Tibial artery (tissue), 4 donors: Measurements from ENCODE around the gene CLUH.
A peak's percentile ranks its signal among the peaks of the same experiment; 100 is the strongest.
"Not testable (repeated sequence)": the region's sequence is repeated elsewhere in the genome, so short reads cannot be mapped to it uniquely, and the experiment has no call there.

Source experiments
- DNase-seq, 2 donors: peaks; one replicate each; pipeline ENCODE4 v3.0.0-alpha.2; 2019
- H3K27ac ChIP-seq, 2 donors: fragments of 200-600 bp; sonication (generic) in 1 of 2; 1 replicate in 1 of 2; 2 replicates in 1 of 2; pipeline ENCODE4 v1.5.1; 2018 to 2019; ENCODE audit warnings: mild to moderate bottlenecking in 1 of 2
- H3K27me3 ChIP-seq, 2 donors: fragments of 200-600 bp; sonication (generic) in 1 of 2; one replicate each; pipeline versions ENCODE4 v1.5.1 to v1.6.0; 2016 to 2019
- H3K36me3 ChIP-seq, 3 donors: fragments of 200-600 bp; sonication (generic) in 2 of 3; one replicate each; pipeline ENCODE4 v1.5.1; 2016 to 2019; ENCODE audit warnings: mild to moderate bottlenecking in 2 of 3
- H3K4me1 ChIP-seq, 4 donors: fragments of 200-600 bp; sonication (generic) in 2 of 4; 1 replicate in 3 of 4; 2 replicates in 1 of 4; pipeline ENCODE4 v1.5.1; 2016 to 2019
- H3K4me3 ChIP-seq, 2 donors: fragments of 200-600 bp; sonication (generic) in 1 of 2; 1 replicate in 1 of 2; 2 replicates in 1 of 2; pipeline ENCODE4 v1.5.1; 2018 to 2019; ENCODE audit warnings: mild to moderate bottlenecking in 2 of 2
- H3K9me3 ChIP-seq, 3 donors: fragments of 200-600 bp; sonication (generic) in 1 of 3; one replicate each; pipeline ENCODE4 v1.5.1; 2016 to 2019
- CTCF ChIP-seq, 2 experiments: fragments of 200-600 bp in 1 of 2; fragments of 450-650 bp in 1 of 2; IDR thresholded peaks; one replicate each; pipeline ENCODE4 v1.5.1; 2017 to 2019; ENCODE audit warnings: antibody characterized with exemption in 2 of 2, mild to moderate bottlenecking in 1 of 2, moderate library complexity in 1 of 2
- intact Hi-C: fragments of 100-400 bp; cut with DNase I; formaldehyde crosslinking; loops from one replicate; pipeline ENCODE4 v1.15.0; 2023; ENCODE audit warnings: low total_unique reads

CLUH gene

GRCh38 chr17:2700491-2701141 lies 10.9 kb downstream of the CLUH start:
- intact Hi-C loops: no loop called here
- Histone ChIP-seq H3K9me3 (no peaks in the 10 kb centered on the region), H3K27ac (no peak overlapping the region), H3K4me3 (no peak overlapping the region), H3K36me3 (peaks cover 64 to 89% (median 80%) of the 10 kb centered on the region in 3 donors), H3K27me3 (no peaks in the 10 kb centered on the region), H3K4me1 (no peaks in the 10 kb centered on the region)
- DNase-seq: peak in 1 of 2 donors; percentile 59
- TF ChIP-seq CTCF (IDR thresholded peaks at IDR 0.05): no peak

- Histone ChIP-seq H3K27ac (no peak overlapping the region), H3K36me3 (peaks cover 69 to 94% (median 86%) of the 10 kb centered on the region in 3 donors), H3K27me3 (no peaks in the 10 kb centered on the region), H3K4me1 (no peaks in the 10 kb centered on the region), H3K4me3 (no peak overlapping the region), H3K9me3 (no peaks in the 10 kb centered on the region)
- intact Hi-C loops: no loop called here
- peak in 1 of 2 donors; percentile 55 for DNase-seq
- TF ChIP-seq CTCF (IDR thresholded peaks at IDR 0.05): no peak
These were observed 11.5 kb downstream of the CLUH start for GRCh38 chr17:2700030-2700490.

GRCh38 chr17:2699216-2699805 lies 12.3 kb downstream of the CLUH start:
- intact Hi-C loops, H3K4me1 ChIP-seq, H3K4me3 ChIP-seq, H3K27me3 ChIP-seq, H3K9me3 ChIP-seq, H3K27ac ChIP-seq: not testable (repeated sequence)
- DNase-seq: peak in 1 of 2 donors; percentile 15
- peaks cover 69 to 100% (median 93%) of the 10 kb centered on the region in 3 donors for H3K36me3 ChIP-seq

GRCh38 chr17:2697611-2698162 lies 13.9 kb downstream of the CLUH start:
- Histone ChIP-seq H3K27ac (no peak overlapping the region), H3K36me3 (peaks cover 63 to 100% (median 90%) of the 10 kb centered on the region in 3 donors), H3K27me3 (no peaks in the 10 kb centered on the region), H3K9me3 (no peaks in the 10 kb centered on the region), H3K4me3 (no peak overlapping the region), H3K4me1 (no peaks in the 10 kb centered on the region)
- no peak for TF ChIP-seq CTCF (IDR thresholded peaks at IDR 0.05)
- intact Hi-C loops: no loop called here
- peak; percentile 14 to 57 for DNase-seq

- no peak overlapping the region for H3K27ac ChIP-seq
- intact Hi-C loops: no loop called here
- DNase-seq: peak; percentile 11 to 59
These were observed 15.4 kb downstream of the CLUH start for GRCh38 chr17:2695961-2696760.

More at GRCh38 chr17:2695961-2696760, 15.4 kb downstream of the CLUH start:
- no peak for TF ChIP-seq CTCF (IDR thresholded peaks at IDR 0.05)
- Histone ChIP-seq H3K36me3 (peaks cover 63 to 100% (median 90%) of the 10 kb centered on the region in 3 donors), H3K4me1 (no peaks in the 10 kb centered on the region), H3K4me3 (no peak overlapping the region), H3K27me3 (no peaks in the 10 kb centered on the region), H3K9me3 (no peaks in the 10 kb centered on the region)
